GM21576 (cell line): ENCODE measurements around the gene POLE.

ENCODE experiments used
- ATAC-seq: cut with Tn5 transposase; IDR thresholded peaks from one replicate; pipeline ENCODE4 v1.9.1; 2021; ENCODE audit warnings: mild to moderate bottlenecking, moderate library complexity; ENCODE audit not compliant: unreplicated experiment

POLE gene

GRCh38 chr12:132689227-132689626 lies 2.1 kb upstream of the POLE start:
- no peak for ATAC-seq

GRCh38 chr12:132686825-132687210 lies 324 bp downstream of the POLE start:
- peak; percentile 42 for ATAC-seq

DNA sequence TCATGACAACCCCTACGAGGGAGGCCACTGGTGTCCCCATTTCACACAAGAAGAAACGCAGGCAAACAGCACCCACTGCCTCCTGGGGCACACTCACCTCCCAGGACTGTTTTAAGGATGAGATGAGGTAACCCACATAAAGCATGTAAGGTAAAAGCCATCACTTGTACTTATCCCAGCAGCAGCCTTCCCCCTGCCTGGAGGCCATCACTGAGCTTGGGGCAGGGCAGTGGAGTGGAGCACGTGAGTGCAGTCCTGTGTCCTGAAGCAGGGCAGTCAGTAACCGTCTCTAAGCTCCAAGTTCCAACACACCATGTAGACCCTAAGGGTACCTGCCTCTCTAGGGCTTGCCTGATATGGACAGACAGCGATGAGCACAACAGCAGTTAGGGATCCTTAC lies 1.7 kb downstream of the POLE start:
- ATAC-seq: no peak

DNA sequence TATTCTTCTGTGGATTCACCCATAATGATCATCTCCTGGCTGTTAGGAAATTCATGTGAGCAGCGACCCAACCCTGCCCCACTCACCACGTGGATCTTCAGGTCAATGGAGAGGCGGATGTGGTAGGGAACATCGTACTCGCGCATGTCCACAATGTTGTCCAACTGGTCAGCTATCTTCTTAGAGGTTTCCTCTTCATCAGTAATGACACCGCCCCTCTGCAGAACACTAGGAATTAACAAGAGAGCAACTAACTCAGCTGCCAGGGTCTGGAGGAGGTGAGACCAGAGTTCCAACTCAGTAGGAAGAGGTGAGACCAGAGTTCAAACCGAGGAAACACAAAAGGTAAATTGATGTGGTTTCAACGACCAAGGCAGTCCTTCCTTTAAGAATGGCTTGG lies 9.7 kb downstream of the POLE start:
- no peak for ATAC-seq

GRCh38 chr12:132675757-132676432 lies 11.2 kb downstream of the POLE start:
- ATAC-seq: no peak

DNA sequence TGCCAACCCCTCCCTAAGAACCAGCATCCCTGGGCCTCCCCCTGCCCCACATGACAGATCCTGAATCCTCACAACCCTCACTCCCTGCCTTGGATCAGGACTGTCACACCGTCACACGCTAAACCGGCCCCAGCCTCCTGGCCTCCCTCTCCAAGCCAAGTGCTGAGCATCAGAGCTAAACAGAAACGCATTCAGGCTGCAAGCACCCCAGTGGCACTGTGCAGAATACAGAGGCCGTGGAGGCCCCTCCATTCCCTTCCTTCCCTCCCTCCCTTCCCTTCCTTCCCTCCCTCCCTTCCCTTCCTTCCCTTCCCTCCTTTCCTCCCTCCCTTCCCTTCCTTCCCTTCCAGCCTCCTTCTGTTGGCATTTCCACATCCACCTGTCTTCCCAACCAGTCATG lies 12.6 kb downstream of the POLE start:
- ATAC-seq: no peak

DNA sequence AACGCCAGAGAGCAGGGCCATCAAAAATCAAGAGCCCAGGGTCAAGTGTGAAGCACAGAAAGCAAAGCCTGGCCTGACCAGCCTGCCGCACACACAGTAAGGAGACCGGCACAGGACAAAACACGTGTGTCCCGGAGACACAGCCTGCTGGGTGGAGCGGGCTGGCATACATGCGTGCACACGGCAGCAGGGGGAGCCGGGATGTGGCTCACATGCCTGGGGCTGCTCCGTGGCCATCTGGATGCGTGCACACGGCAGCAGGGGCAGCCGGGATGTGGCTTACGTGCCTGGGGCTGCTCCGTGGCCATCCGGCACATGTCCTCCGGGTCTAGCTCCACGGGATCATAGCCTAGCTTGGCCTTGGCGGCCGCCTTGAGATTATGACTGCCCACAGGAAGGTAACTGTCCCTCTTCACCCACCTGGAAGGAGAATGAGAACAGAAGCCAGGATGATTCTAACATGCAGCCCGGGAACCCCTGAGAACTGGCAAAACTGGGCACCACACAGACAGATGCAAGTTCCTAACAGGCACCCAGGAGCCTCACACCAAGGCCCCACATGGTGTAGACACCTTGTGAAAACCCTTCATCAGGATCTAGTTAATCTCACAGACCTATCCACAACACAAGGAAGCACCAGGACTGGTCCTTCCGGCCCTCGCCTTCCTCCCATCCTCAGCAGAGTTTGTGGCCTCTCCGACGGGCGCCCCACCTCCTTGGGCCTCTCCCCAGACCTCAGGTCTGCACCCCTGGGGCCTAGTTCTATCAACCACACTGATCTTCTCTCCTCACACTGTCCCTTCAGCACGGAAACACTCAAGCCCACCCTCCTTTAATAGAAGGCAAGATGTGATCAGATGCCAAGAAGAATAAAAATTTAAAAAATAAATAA lies 13.6 kb downstream of the POLE start:
- no peak for ATAC-seq

DNA sequence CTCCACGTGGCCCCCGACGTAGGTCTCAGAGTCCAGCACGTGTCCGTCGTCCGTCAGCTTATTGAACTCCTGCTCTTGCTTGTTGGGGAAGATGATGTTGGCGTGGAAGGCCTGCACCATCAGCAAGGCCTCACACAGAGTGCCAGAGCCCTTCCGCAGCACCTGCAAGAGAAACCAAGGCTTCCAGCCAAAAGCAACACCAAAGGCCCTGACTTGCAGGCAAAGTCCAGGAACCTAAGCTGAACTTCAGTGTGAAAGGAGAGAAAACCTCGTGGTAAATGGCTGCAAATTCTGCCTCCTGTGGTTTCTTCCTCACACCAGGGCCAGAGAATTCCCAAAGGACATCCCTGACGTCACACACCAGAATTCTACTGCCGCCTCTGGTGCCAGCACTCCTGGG lies 14.5 kb downstream of the POLE start:
- ATAC-seq: no peak

DNA sequence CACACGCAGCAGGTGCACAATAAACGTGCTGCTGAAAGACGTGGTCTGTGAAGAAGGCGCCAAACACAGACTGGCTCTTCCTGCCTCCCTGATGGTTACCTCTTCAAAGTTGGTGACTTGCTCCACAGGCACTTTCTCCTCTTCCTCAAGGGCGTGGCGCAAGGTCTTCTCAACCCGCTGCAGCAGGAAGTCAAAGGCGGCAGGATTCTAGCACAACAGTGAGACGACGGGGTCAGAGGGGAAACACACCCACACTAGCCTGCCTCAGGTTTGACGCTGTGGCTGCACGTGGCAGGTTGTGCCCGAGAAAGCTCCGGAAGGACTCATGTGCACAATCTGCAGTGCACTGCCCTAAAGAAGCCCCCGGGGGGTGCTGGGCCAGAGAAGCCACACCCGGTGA lies 15.0 kb downstream of the POLE start:
- no peak for ATAC-seq

DNA sequence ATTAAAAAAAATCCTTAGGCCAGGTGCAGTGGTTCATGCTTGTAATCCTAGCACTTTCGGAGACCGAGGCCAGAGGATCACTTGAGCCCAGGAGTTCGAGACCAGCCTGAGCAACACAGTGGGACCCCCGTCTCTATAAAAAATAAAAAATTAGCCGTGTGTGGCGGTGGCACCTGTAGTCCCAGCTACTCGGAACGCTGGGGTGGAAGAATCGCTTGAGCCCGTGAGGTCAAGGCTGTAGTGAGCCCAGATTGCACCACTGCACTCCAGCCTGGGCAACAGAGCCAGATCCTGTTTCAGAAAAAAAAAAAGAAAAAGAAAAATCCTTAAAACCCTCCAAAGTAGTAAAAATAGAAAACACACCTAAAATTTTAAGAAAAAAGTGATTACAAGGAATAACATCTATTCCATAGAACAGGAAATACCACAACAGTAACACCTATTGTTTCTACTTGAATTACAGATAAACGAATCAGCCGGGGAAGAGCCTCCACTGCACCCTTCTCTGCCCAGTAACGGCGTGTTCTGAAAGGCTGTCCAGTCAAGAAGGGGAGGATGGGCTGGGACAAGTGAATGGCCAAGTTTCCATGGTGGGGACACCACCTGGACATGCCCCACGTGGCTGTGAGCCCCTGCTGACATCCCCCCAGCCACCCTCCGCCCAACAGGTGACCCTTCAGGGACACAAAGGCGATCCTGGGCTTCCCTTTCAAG lies 17.8 kb downstream of the POLE start:
- no peak for ATAC-seq

- no peak for ATAC-seq
Measured at GRCh38 chr12:132668191-132669088, 18.7 kb downstream of the POLE start.

DNA sequence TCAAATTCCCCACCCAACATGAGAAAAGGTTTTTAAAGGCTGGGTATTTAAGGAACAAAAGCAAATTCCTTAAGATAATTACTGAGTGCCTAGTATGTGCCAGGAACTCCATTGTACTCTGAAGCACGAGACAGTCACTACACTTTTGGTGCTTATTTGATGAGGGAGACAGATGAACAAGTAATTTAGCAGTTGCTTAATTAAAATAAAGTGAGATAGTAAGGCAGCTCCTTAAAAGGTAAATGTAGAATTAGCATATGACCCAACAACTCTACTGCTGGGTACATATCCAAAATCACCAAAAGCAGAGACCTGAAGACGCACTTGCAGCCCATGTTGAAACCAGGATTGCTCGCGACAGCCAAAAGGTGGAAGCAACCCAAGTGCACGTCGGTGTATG lies 21.3 kb downstream of the POLE start:
- no peak for ATAC-seq

DNA sequence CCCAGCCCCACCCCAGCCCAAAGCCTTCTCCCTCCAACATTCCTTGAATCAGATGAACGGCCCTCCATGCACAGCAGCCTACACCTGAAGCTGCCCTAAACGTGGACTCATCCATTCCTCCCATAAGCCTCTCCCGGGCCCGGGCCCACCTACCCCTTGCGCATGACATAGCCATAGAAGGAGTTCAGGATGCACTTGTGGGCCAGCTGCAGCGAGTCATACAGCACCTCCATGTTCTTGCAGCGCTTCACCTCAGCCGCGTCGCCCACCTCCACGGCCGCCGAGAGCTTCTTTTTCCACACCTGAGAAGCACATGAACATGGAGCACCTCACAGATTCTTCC lies 22.0 kb downstream of the POLE start:
- ATAC-seq: no peak

DNA sequence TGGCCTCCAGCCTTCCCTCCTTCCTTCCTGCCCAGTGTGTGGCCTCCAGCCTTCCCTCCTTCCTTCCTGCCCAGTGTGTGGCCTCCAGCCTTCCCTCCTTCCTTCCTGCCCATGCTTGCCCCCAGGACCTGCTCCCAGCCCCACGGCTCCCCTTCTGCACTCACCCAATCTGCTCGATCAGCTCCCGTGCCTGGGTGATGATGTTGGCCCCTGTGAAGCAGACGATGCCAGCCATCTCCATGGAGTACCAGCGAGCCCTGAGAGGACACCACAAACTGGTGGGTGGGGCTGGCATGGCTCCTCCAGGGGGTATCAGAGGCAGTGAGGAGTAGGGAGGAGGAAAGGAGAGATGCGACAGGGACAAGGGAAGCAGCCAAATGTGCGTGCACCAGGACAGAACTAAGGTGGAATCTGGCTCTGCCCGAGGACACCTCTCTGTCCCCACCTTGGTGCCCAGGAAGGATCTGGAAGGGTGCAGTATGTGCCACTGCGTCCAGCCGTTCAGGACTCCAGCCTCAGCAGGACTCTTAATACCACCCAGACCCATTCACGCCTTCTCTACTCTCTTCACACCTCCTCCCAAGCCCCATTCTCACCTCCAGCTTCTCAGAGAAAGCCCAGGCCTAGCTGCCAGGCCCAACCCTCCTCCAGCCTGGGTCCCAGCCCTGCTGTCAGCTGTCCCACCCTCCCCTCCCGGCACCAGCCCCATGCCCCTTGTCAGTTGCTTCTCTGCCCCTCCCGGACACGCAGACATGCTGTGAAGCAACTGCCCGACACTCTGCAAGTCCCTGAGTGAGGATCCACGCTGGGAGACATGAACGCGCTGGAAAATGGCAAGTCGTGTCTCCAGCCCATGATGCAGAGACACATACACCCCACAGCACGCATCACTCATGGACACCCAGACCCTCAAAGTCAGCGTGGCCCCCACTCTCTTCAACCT lies 22.7 kb downstream of the POLE start:
- no peak for ATAC-seq

GRCh38 chr12:132662901-132663755 lies 24.0 kb downstream of the POLE start:
- ATAC-seq: no peak

- ATAC-seq: no peak
Measured at GRCh38 chr12:132661972-132662371, 25.2 kb downstream of the POLE start.

DNA sequence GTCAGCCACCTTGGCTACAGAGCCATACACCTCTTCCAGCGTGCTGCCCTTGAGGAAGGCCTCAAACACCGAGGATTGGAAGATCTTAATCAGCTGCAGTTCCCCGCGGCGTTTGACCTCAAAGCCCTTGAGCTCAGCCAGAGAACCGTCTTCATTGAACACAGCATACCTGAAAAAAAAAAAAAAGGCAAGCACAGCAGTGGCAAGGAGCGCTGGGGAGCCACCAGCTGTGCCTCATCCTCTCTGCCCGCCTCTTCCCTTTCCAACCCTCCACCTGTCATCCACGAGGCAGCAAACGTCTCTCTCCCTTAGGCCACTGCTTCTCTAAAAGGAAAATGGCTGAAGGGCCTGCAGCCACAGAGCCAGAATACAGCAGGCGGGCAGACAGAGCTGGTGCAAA lies 26.1 kb downstream of the POLE start:
- ATAC-seq: no peak

DNA sequence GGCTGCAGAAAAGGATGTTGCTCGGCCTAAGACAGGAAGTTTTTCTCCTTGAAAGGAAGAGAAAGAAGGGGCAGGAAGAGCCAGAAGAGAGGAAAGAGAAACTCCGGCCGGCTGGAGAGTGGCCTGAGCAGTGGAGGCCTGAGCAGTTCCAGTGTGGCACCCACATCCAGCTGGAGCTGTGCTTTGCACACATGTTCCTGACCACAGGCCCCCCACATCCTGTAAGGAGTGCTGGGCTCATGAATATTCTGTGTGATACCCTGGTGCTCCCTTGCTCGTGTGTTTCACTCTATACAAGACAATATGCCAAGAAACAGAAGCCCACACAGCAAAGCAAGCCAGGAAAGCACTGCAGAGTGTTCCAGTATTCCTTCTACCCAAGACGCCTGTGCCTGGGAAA lies 27.1 kb downstream of the POLE start:
- no peak for ATAC-seq

DNA sequence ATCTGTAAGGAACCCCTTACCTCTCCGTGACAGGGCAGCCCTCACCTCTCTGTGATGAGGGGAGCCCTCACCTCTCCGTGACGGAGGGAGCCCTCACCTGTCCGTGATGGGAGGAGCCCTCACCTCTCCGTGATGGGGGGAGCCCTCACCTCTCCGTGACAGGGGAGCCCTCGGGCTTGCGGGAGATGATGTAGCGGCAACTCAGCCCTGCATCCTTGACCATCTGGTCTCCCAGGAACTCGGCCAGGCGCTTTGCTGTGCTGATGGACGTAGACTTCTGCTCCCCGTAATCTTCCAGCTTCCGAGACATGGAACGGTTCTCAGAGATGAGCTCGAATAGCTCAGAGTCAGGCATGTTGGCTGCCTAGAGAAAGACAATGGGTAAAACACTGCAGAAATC lies 28.0 kb downstream of the POLE start:
- no peak for ATAC-seq
